ENCODE measurements around the gene TMEM82.

- TF ChIP-seq CTCF (conservative IDR thresholded peaks at IDR 0.05; ENCODE audit: low read depth in 2 of 2) (no peak), EZH2phosphoT487 (IDR thresholded peaks at IDR 0.05; ENCODE audit: unreplicated experiment) (no peak), EZH2 (IDR thresholded peaks at IDR 0.05; ENCODE audit: low read depth, unreplicated experiment) (no peak), JUNB (IDR thresholded peaks at IDR 0.05; ENCODE audit: unreplicated experiment) (no peak), POLR2AphosphoS5 (IDR thresholded peaks at IDR 0.05; ENCODE audit: low read depth) (no peak), REST (IDR thresholded peaks at IDR 0.05; ENCODE audit: unreplicated experiment) (no peak), ZNF331 (CRISPR knock-in tag; IDR thresholded peaks at IDR 0.05; ENCODE audit: low read depth) (no peak), ZNF114 (CRISPR knock-in tag; IDR thresholded peaks at IDR 0.05) (no peak), STAT1 (IDR thresholded peaks at IDR 0.05; ENCODE audit: unreplicated experiment) (no peak), NANOG (IDR thresholded peaks at IDR 0.05; ENCODE audit: borderline replicate concordance) (no peak), CREB1 (CRISPR knock-in tag; IDR thresholded peaks at IDR 0.05; ENCODE audit: low read depth) (no peak), ETS1 (IDR thresholded peaks at IDR 0.05) (no peak)
Observed at GRCh38 chr1:15698201-15698600, 44.1 kb upstream of the TMEM82 start.

All from GM23338 (cell line).